Mammary epithelial cell (primary cell): ENCODE results near the gene NOVA2.

Experiments
- EZH2 ChIP-seq: IDR thresholded peaks from 2 replicates; pipeline ENCODE4 v1.6.1; 2012; ENCODE audit warnings: low read length, inconsistent platforms, borderline replicate concordance
- TF ChIP-seq, protein P1 (sequence below), 2 donors: IDR thresholded peaks in 1 of 2; conservative IDR thresholded peaks in 1 of 2; 2 replicates each; pipeline ENCODE4 v1.5.1; 2011 to 2012; ENCODE audit warnings: inconsistent platforms in 2 of 2, low read length in 2 of 2, mild to moderate bottlenecking in 2 of 2, control low read depth in 1 of 2, low read depth in 1 of 2; ENCODE audit not compliant: insufficient read depth in 1 of 2; ENCODE audit errors: extremely low read depth in 1 of 2

DNA sequence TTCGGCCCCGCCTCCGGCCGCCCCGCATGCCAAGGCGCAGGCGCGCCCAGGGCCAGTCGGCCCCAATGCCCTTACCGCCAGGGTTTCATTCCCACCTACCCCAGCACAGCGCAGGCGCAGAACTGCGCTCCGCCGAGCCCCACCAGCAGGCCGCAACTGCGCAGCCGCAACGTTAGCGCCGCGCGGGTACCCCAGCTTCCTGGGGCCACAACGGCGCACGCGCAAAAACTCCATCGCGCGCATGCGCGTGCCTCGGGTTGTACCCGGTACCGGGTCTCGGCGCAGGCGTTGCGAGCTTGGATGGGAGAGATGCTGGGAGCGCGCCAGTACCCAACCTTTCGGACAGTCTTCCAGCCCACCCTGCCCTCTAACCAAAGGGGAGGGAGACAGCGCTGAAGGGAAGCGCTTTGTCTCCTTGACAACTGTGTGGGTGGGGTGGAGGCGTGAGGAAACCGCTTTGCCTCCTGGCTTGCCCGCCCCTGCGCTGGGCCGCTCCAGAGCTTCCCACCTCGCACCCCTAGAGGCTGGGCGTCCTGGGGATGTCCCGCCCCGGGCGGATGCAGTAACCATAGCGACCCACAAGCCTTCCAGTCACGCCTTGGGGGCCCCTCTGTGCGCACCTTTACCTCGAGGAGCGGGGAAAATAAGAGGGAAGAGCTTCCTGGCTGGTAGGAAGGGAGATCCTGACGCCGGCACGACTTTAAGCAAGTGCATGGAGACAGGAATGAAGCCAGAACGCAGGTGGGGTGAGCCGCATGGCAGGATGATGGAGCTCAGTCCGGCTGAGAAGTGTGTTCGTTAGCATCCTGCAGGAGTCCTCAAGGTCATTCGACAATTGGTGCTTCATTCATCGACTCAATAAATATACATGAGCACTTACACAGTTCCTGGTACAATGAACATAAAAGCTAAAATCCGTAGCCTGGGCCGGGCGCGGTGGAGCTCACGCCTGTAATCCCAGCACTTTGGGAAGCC, 70.7 kb downstream of the NOVA2 start:
- no peak for TF ChIP-seq EZH2
- TF ChIP-seq, protein P1, sequence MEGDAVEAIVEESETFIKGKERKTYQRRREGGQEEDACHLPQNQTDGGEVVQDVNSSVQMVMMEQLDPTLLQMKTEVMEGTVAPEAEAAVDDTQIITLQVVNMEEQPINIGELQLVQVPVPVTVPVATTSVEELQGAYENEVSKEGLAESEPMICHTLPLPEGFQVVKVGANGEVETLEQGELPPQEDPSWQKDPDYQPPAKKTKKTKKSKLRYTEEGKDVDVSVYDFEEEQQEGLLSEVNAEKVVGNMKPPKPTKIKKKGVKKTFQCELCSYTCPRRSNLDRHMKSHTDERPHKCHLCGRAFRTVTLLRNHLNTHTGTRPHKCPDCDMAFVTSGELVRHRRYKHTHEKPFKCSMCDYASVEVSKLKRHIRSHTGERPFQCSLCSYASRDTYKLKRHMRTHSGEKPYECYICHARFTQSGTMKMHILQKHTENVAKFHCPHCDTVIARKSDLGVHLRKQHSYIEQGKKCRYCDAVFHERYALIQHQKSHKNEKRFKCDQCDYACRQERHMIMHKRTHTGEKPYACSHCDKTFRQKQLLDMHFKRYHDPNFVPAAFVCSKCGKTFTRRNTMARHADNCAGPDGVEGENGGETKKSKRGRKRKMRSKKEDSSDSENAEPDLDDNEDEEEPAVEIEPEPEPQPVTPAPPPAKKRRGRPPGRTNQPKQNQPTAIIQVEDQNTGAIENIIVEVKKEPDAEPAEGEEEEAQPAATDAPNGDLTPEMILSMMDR (conservative IDR thresholded peaks at IDR 0.05 in 1 of 2, IDR thresholded peaks at IDR 0.05 in 1 of 2; ENCODE audit: extremely low read depth in 1 of 2, insufficient read depth in 1 of 2, low read depth in 1 of 2, low read length in 2 of 2), result no peak
